Measurements from ENCODE around the gene PACRGL.

The PACRGL gene

GRCh38 chr4:20723019-20723418 lies 22.8 kb downstream of the PACRGL start:
- no CpG with 5 or more reads among the region's 3 CpGs for WGBS (ENCODE audit: extremely low coverage, insufficient coverage, insufficient read length)
- Histone ChIP-seq H2BK12ac (ENCODE audit: low read length) (no peak overlapping the region), H3K18ac (ENCODE audit: low read length) (no peak overlapping the region), H2AK5ac (ENCODE audit: low read length) (no peak overlapping the region), H3K4ac (ENCODE audit: low read depth, low read length) (no peak overlapping the region), H3K4me2 (ENCODE audit: low read length) (no peak overlapping the region), H3K14ac (ENCODE audit: low read length) (no peak overlapping the region), H3K9ac (ENCODE audit: low read length) (no peak overlapping the region), H3K27me3 (ENCODE audit: insufficient read depth, low read length) (no peaks in the 10 kb centered on the region), H4K91ac (ENCODE audit: low read depth, low read length) (no peak overlapping the region), H2AFZ (ENCODE audit: insufficient read depth, low read length, poor library complexity) (no peak overlapping the region), H3K79me1 (ENCODE audit: low read length) (no peaks in the 10 kb centered on the region), H4K12ac (ENCODE audit: low read depth, low read length) (no peak overlapping the region), H3K23ac (ENCODE audit: low read length) (no peak overlapping the region), H3K4me1 (ENCODE audit: control insufficient read depth in 1 of 2, insufficient read depth in 2 of 2, low read length in 2 of 2) (no peaks in the 10 kb centered on the region), H2BK5ac (ENCODE audit: low read depth, low read length, poor library complexity) (no peak overlapping the region), H3K27ac (ENCODE audit: low read depth, low read length) (no peak overlapping the region), H2BK120ac (ENCODE audit: insufficient read depth, low read length, poor library complexity) (no peak overlapping the region), H4K8ac (ENCODE audit: low read depth, low read length) (no peak overlapping the region), H3K4me3 (ENCODE audit: low read depth, low read length) (no peak overlapping the region), H3K9me3 (ENCODE audit: insufficient read depth, low read depth, low read length) (peaks cover 3% of the 10 kb centered on the region), H3K36me3 (ENCODE audit: control insufficient read depth in 1 of 2, insufficient read depth in 2 of 2, low read length in 2 of 2) (peaks cover 13 to 14% of the 10 kb centered on the region in 2 experiments), H3K79me2 (ENCODE audit: control insufficient read depth, insufficient read depth, low read length, poor library complexity) (no peaks in the 10 kb centered on the region)
- no peak for DNase-seq

GRCh38 chr4:20723463-20723862 lies 23.2 kb downstream of the PACRGL start:
- no peak overlapping the region for H3K4me3 ChIP-seq (ENCODE audit: low read depth, low read length)
- peaks cover 13 to 14% of the 10 kb centered on the region in 2 experiments for H3K36me3 ChIP-seq (ENCODE audit: control insufficient read depth in 1 of 2, insufficient read depth in 2 of 2, low read length in 2 of 2)
- no peak overlapping the region for H4K8ac ChIP-seq (ENCODE audit: low read depth, low read length)
- H3K4me1 ChIP-seq (ENCODE audit: control insufficient read depth in 1 of 2, insufficient read depth in 2 of 2, low read length in 2 of 2): no peaks in the 10 kb centered on the region
- H2AFZ ChIP-seq (ENCODE audit: insufficient read depth, low read length, poor library complexity): no peak overlapping the region
- no peak overlapping the region for H3K27ac ChIP-seq (ENCODE audit: low read depth, low read length)
- H4K91ac ChIP-seq (ENCODE audit: low read depth, low read length): no peak overlapping the region
- no peak overlapping the region for H2BK12ac ChIP-seq (ENCODE audit: low read length)
- H3K79me2 ChIP-seq (ENCODE audit: control insufficient read depth, insufficient read depth, low read length, poor library complexity): no peaks in the 10 kb centered on the region
- no peaks in the 10 kb centered on the region for H3K27me3 ChIP-seq (ENCODE audit: insufficient read depth, low read length)
- no peak for DNase-seq
- no CpG with 5 or more reads among the region's 3 CpGs for WGBS (ENCODE audit: extremely low coverage, insufficient coverage, insufficient read length)
- no peak overlapping the region for H3K14ac ChIP-seq (ENCODE audit: low read length)
- no peak overlapping the region for H3K9ac ChIP-seq (ENCODE audit: low read length)
- no peak overlapping the region for H2AK5ac ChIP-seq (ENCODE audit: low read length)
- H4K12ac ChIP-seq (ENCODE audit: low read depth, low read length): no peak overlapping the region
- no peak overlapping the region for H3K4ac ChIP-seq (ENCODE audit: low read depth, low read length)
- H3K9me3 ChIP-seq (ENCODE audit: insufficient read depth, low read depth, low read length): peaks cover 3% of the 10 kb centered on the region
- H3K79me1 ChIP-seq (ENCODE audit: low read length): no peaks in the 10 kb centered on the region
- H2BK120ac ChIP-seq (ENCODE audit: insufficient read depth, low read length, poor library complexity): no peak overlapping the region
- H3K23ac ChIP-seq (ENCODE audit: low read length): no peak overlapping the region
- no peak overlapping the region for H2BK5ac ChIP-seq (ENCODE audit: low read depth, low read length, poor library complexity)
- no peak overlapping the region for H3K4me2 ChIP-seq (ENCODE audit: low read length)
- no peak overlapping the region for H3K18ac ChIP-seq (ENCODE audit: low read length)

- no peaks in the 10 kb centered on the region for H3K27me3 ChIP-seq (ENCODE audit: insufficient read depth, low read length)
- H3K18ac ChIP-seq (ENCODE audit: low read length): no peak overlapping the region
- H3K79me2 ChIP-seq (ENCODE audit: control insufficient read depth, insufficient read depth, low read length, poor library complexity): no peaks in the 10 kb centered on the region
- H4K91ac ChIP-seq (ENCODE audit: low read depth, low read length): no peak overlapping the region
- H3K27ac ChIP-seq (ENCODE audit: low read depth, low read length): no peak overlapping the region
- no peak for DNase-seq
- no peak overlapping the region for H2BK12ac ChIP-seq (ENCODE audit: low read length)
- H3K9ac ChIP-seq (ENCODE audit: low read length): no peak overlapping the region
- no peaks in the 10 kb centered on the region for H3K79me1 ChIP-seq (ENCODE audit: low read length)
- no peak overlapping the region for H2AFZ ChIP-seq (ENCODE audit: insufficient read depth, low read length, poor library complexity)
- H4K8ac ChIP-seq (ENCODE audit: low read depth, low read length): no peak overlapping the region
- peaks cover 3% of the 10 kb centered on the region for H3K9me3 ChIP-seq (ENCODE audit: insufficient read depth, low read depth, low read length)
- peaks cover 13 to 14% of the 10 kb centered on the region in 2 experiments for H3K36me3 ChIP-seq (ENCODE audit: control insufficient read depth in 1 of 2, insufficient read depth in 2 of 2, low read length in 2 of 2)
- WGBS (ENCODE audit: extremely low coverage, insufficient coverage, insufficient read length): no CpG with 5 or more reads among the region's 6 CpGs
- H2BK5ac ChIP-seq (ENCODE audit: low read depth, low read length, poor library complexity): no peak overlapping the region
- H3K23ac ChIP-seq (ENCODE audit: low read length): no peak overlapping the region
- H2AK5ac ChIP-seq (ENCODE audit: low read length): no peak overlapping the region
- no peak overlapping the region for H3K4ac ChIP-seq (ENCODE audit: low read depth, low read length)
- no peak overlapping the region for H3K14ac ChIP-seq (ENCODE audit: low read length)
- no peak overlapping the region for H3K4me2 ChIP-seq (ENCODE audit: low read length)
- no peaks in the 10 kb centered on the region for H3K4me1 ChIP-seq (ENCODE audit: control insufficient read depth in 1 of 2, insufficient read depth in 2 of 2, low read length in 2 of 2)
- no peak overlapping the region for H3K4me3 ChIP-seq (ENCODE audit: low read depth, low read length)
- H2BK120ac ChIP-seq (ENCODE audit: insufficient read depth, low read length, poor library complexity): no peak overlapping the region
- no peak overlapping the region for H4K12ac ChIP-seq (ENCODE audit: low read depth, low read length)
Observed at GRCh38 chr4:20724915-20725314, 24.7 kb downstream of the PACRGL start.

GRCh38 chr4:20735931-20736330 lies 35.7 kb downstream of the PACRGL start:
- no peak for DNase-seq
- Histone ChIP-seq H4K91ac (ENCODE audit: low read depth, low read length) (no peak overlapping the region), H3K4me2 (ENCODE audit: low read length) (no peak overlapping the region), H3K4me1 (ENCODE audit: control insufficient read depth in 1 of 2, insufficient read depth in 2 of 2, low read length in 2 of 2) (no peaks in the 10 kb centered on the region), H3K4me3 (ENCODE audit: low read depth, low read length) (no peak overlapping the region), H3K79me1 (ENCODE audit: low read length) (no peaks in the 10 kb centered on the region), H2AFZ (ENCODE audit: insufficient read depth, low read length, poor library complexity) (no peak overlapping the region), H3K18ac (ENCODE audit: low read length) (no peak overlapping the region), H3K79me2 (ENCODE audit: control insufficient read depth, insufficient read depth, low read length, poor library complexity) (no peaks in the 10 kb centered on the region), H4K12ac (ENCODE audit: low read depth, low read length) (no peak overlapping the region), H2BK120ac (ENCODE audit: insufficient read depth, low read length, poor library complexity) (no peak overlapping the region), H3K27me3 (ENCODE audit: insufficient read depth, low read length) (no peaks in the 10 kb centered on the region), H3K4ac (ENCODE audit: low read depth, low read length) (no peak overlapping the region), H3K23ac (ENCODE audit: low read length) (no peak overlapping the region), H2BK12ac (ENCODE audit: low read length) (no peak overlapping the region), H4K8ac (ENCODE audit: low read depth, low read length) (no peak overlapping the region), H3K36me3 (ENCODE audit: control insufficient read depth in 1 of 2, insufficient read depth in 2 of 2, low read length in 2 of 2) (peaks cover 9 to 17% of the 10 kb centered on the region in 2 experiments), H3K9me3 (ENCODE audit: insufficient read depth, low read depth, low read length) (peaks cover 12% of the 10 kb centered on the region), H3K14ac (ENCODE audit: low read length) (no peak overlapping the region), H2AK5ac (ENCODE audit: low read length) (no peak overlapping the region), H3K9ac (ENCODE audit: low read length) (no peak overlapping the region), H2BK5ac (ENCODE audit: low read depth, low read length, poor library complexity) (no peak overlapping the region), H3K27ac (ENCODE audit: low read depth, low read length) (no peak overlapping the region)
- no CpG with 5 or more reads among the region's 1 CpG for WGBS (ENCODE audit: extremely low coverage, insufficient coverage, insufficient read length)
